ENCODE results near the gene ARMC12. TPM values are rescaled to one million over a fixed set of nuclear protein-coding genes. Genes with fewer than 3 reads are reported as not detected.

Gene ARMC12
- total RNA-seq, 4 donors from 2014 or later, result 6.2 TPM; not detected in 3

GRCh38 chr6:35736253-35736894, 458 bp upstream of the ARMC12 start:
- H3K36me3 ChIP-seq, result no peaks in the 10 kb centered on the region
- no peaks in the 10 kb centered on the region for H3K27me3 ChIP-seq
- intact Hi-C loops (cut with DNase I; ENCODE audit: low total_unique reads), result loop anchor here (1.0 to 10.0 kb wide), 2 partner anchors 167 to 472 kb away; no protein-coding TSS in a partner anchor
- TF ChIP-seq CTCF (IDR thresholded peaks at IDR 0.05 in 4 of 5, conservative IDR thresholded peaks at IDR 0.05 in 1 of 5) (peak; percentile 79 to 95 (median 90)), POLR2A (IDR thresholded peaks at IDR 0.05) (no peak)
- peak overlapping the region; percentile 99 to 100 (median 100) for H3K27ac ChIP-seq
- H3K4me3 ChIP-seq, result no peak overlapping the region
- in situ Hi-C loops (cut with MboI; ENCODE audit: low sequenced_read_pairs in 4 of 4), result loop anchor here (5.0 to 10.0 kb wide), 4 partner anchors 142 to 214 kb away; no protein-coding TSS in a partner anchor
- H3K4me1 ChIP-seq, result peaks cover 32 to 42% of the 10 kb centered on the region in 2 donors
- no peaks in the 10 kb centered on the region for H3K9me3 ChIP-seq
- DNase-seq (peak; percentile 59 to 75), ATAC-seq (peak in 1 of 2 donors; percentile 15)

GRCh38 chr6:35737413-35738211, 780 bp downstream of the ARMC12 start:
- ATAC-seq (peak; percentile 84), DNase-seq (no peak)
- H3K9me3 ChIP-seq, result no peaks in the 10 kb centered on the region
- TF ChIP-seq CTCF (IDR thresholded peaks at IDR 0.05 in 4 of 5, conservative IDR thresholded peaks at IDR 0.05 in 1 of 5), result peak; percentile 81 to 90 (median 87)
- no peak for TF ChIP-seq POLR2A (IDR thresholded peaks at IDR 0.05)
- H3K4me1 ChIP-seq, result peaks cover 27 to 39% of the 10 kb centered on the region in 2 donors
- in situ Hi-C loops (cut with MboI; ENCODE audit: low sequenced_read_pairs in 4 of 4) (loop anchor here (5.0 to 10.0 kb wide), 4 partner anchors 143 to 215 kb away; no protein-coding TSS in a partner anchor), intact Hi-C loops (cut with DNase I; ENCODE audit: low total_unique reads) (loop anchor here (1.0 to 10.0 kb wide), 2 partner anchors 214 to 473 kb away; no protein-coding TSS in a partner anchor)
- peak overlapping the region in 3 of 4 donors; percentile 28 to 49 (median 39) for H3K27ac ChIP-seq
- no peaks in the 10 kb centered on the region for H3K27me3 ChIP-seq
- H3K4me3 ChIP-seq, result no peak overlapping the region
- no peaks in the 10 kb centered on the region for H3K36me3 ChIP-seq

GRCh38 chr6:35739645-35740524, 3.1 kb downstream of the ARMC12 start:
- Histone ChIP-seq H3K36me3 (no peaks in the 10 kb centered on the region), H3K27me3 (no peaks in the 10 kb centered on the region), H3K9me3 (no peaks in the 10 kb centered on the region), H3K4me3 (no peak overlapping the region), H3K4me1 (peaks cover 9 to 16% of the 10 kb centered on the region in 2 donors), H3K27ac (peak overlapping the region; percentile 49 to 59 (median 55))
- in situ Hi-C loops (cut with MboI; ENCODE audit: low sequenced_read_pairs in 4 of 4), result loop anchor here (5.0 to 10.0 kb wide), 4 partner anchors 145 to 218 kb away; no protein-coding TSS in a partner anchor
- ATAC-seq (no peak), DNase-seq (no peak)
- TF ChIP-seq CTCF (IDR thresholded peaks at IDR 0.05 in 4 of 5, conservative IDR thresholded peaks at IDR 0.05 in 1 of 5) (no peak), POLR2A (IDR thresholded peaks at IDR 0.05) (peak in 1 of 2 donors; percentile 20)
- intact Hi-C loops (cut with DNase I; ENCODE audit: low total_unique reads), result loop anchor here (10.0 kb wide), 1 partner anchor 475 kb away; no protein-coding TSS in a partner anchor

- H3K9me3 ChIP-seq, result no peaks in the 10 kb centered on the region
- TF ChIP-seq CTCF (IDR thresholded peaks at IDR 0.05 in 4 of 5, conservative IDR thresholded peaks at IDR 0.05 in 1 of 5) (no peak), POLR2A (IDR thresholded peaks at IDR 0.05) (no peak)
- H3K36me3 ChIP-seq, result no peaks in the 10 kb centered on the region
- no peak overlapping the region for H3K27ac ChIP-seq
- no peaks in the 10 kb centered on the region for H3K27me3 ChIP-seq
- intact Hi-C loops (cut with DNase I; ENCODE audit: low total_unique reads), result no loop called here
- H3K4me3 ChIP-seq, result no peak overlapping the region
- peaks cover 0 to 4% of the 10 kb centered on the region in 2 donors for H3K4me1 ChIP-seq
- in situ Hi-C loops (cut with MboI; ENCODE audit: low sequenced_read_pairs in 4 of 4), result no loop called here
- ATAC-seq, result no peak
- DNase-seq, result no peak
Observed at GRCh38 chr6:35742842-35743241, 6.0 kb downstream of the ARMC12 start.

Data from gastrocnemius medialis (tissue), 4 donors.